HG03520 (cell line): ENCODE data around the gene CD79A.
"Not testable (repeated sequence)": the region's sequence is repeated elsewhere in the genome, so short reads cannot be mapped to it uniquely, and the experiment has no call there.

ENCODE experiments used
- ATAC-seq: cut with Tn5 transposase; IDR thresholded peaks from one replicate; pipeline ENCODE4 v1.9.1; 2021; ENCODE audit warnings: mild to moderate bottlenecking, moderate library complexity; ENCODE audit not compliant: unreplicated experiment

The CD79A gene

GRCh38 chr19:41862445-41862986 lies 14.6 kb upstream of the CD79A start:
- ATAC-seq: no peak

DNA sequence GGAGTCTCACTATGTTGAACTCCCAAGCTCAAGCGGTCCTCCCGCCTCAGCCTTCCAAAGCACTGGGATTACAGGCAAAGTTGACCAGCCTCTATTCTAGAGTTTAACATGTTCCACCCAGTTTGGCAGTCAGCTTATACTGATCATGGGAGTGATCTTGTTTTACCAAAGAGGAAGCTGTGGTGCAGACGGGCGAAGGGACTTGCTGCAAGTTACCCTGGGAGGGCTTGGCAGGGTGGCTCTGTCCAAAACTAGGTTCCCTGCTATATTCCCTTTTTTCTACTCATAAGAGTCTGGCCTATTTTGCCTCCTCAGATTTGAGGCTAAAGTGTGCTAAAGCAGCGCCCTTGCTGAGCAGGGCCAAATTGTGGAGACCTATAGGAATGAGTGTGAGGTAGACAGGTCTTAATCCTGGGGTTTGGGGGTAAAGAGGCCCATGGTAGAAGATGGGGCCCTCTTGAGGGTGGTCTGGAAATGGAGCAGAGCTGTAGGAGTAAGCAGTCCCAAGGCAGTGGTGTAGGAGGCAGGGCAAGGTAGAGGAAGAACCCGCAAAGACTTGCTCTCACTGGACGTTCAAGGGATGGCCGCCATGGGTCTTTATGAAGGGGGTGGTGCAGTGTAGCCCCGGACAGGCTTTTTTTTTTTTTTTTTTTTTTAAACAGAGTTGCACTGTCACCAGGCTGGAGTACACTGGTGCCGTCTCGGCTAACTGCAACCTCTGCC lies 13.7 kb upstream of the CD79A start:
- ATAC-seq: no peak

DNA sequence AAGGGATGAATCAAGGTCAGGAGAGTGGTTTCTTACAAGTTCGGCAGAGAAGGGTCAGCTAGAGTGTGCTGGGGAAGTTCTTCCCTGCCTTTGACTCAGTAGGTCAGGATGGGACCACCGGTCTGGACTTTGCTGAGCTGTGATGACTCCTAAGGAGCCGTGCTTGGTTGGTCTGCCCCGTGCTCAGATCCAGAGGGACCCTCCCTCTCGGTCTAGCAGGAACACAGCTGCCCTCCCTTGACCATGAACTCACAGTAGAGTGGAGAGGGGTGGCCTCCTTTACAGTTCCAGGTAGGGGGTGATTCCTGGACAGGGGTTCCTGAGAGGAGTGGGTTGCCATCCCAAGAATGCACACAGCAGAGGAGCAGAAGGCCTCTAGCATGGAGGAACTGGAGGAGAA lies 12.7 kb upstream of the CD79A start:
- no peak for ATAC-seq

- no peak for ATAC-seq
Observed at GRCh38 chr19:41866284-41866683, 10.8 kb upstream of the CD79A start.

DNA sequence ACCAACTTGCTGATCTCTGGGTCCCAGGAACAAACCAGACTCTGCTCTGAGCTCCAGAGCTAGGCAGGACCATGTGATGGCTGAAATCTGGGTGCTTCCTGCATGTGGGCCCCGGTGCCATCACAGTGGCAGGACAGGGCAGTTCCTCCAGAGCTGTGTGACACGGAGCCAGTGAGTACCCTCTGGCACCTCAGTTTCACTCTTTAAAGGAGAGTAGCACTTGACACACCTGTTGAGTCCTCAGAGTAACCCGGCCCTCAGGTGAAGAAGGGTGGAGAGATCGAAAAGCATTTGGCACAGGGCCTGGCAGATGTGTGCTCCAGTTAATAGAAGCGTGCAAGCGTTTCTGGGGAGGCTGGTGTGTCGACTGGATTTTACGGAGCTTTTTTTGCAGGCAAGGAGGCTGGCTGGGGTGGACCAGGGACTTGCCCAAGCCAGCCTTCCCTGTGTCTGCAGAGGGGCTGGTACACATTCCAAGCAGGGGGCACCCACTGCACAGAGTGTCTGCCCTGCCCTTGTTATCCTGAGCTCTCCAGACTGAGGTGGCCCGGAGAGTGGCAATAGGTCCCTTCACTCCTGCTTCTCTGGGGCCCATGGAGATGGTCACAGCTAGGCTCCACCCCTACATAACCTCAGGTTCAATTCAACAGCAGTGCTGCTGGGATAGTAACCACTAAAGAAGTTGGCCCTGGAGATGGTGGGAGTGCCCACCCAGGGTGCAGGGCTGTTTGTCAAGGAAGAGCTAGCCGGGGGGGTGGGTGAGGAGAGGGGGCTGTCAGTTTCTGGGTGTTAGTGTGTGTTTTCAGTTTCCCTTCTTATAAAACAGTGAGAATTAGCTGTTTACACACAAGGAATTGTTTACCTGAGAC lies 8.7 kb upstream of the CD79A start:
- no peak for ATAC-seq

DNA sequence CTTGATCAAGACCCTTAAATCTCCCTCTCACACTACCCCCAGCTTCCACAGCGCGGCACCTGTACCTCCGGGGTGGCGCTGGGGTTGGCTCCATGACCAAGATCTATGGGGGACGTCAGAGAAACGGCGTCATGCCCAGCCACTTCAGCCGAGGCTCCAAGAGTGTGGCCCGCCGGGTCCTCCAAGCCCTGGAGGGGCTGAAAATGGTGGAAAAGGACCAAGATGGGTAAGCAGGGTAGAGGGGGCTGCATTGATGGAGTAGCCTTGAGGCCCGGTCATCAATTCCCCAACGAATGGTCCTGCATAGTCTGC lies 8.1 kb upstream of the CD79A start:
- ATAC-seq: no peak

DNA sequence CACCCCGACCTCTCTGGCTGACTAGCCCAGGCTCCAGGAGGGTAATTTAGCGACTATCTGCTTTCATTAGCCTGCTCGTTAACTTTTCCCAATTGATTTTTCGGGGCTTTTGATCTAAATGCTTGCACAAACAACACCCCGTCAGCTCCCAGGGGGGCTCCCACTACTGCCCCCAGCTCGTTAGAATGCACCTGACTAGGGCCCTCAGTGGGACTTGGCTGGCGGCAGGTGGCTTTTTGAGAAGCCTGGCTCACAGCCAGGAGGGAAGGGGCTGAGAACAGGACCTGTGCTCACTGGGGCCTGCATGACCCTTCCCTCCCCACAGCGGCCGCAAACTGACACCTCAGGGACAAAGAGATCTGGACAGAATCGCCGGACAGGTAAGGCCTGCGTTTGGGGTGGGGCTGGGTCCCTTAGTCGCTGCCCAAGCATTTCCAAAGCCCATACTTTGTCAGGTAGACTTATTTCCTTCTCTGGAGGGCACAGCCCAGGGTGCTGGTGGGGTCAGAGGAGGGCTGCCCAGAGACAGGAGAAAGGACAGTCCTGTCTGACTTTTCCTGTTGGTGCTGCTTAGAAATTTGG lies 7.6 kb upstream of the CD79A start:
- no peak for ATAC-seq

DNA sequence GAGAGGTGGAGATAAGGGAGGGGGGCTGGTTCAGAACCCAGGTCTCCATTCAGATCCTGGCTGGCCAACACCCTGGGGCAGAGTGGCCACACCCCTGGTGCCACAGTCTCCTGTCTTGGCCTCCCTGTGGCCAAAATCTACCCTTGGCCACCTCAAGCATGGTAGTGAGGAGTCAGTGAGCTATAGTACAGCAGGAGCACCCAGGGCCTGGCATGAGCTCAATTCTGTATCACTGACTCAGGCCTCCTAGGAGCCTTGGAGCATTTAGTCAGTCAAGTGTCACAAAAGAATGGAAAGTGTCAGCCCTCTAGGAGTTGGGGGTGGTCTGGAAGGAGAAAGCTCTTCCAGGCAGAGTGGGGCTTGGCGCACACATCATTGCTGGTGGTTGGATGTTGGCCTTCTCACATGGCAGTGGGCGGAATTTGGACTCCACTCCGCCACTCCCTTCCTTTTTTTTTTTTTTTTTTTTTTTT lies 6.6 kb upstream of the CD79A start:
- ATAC-seq: no peak

- ATAC-seq: peak; percentile 42
Observed at GRCh38 chr19:41871573-41872383, 5.3 kb upstream of the CD79A start.

DNA sequence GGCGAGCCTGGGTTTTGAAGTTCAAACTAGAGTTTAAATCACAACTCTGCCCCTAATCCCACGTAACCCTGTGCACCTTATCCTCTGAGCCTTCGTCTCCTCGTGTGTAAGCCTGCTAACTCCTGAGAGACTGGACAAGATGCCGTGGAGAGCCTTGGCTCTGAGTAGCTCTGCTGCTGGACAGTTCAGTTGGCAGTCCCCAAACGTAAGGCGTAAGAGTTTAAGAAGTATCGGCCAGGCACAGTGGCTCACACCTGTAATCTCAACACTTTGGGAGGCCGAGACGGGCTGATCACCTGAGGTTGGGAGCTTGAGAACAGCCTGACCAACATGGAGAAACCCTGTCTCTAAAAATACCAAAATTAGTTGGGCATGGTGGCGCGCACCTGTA lies 4.7 kb upstream of the CD79A start:
- no peak for ATAC-seq

DNA sequence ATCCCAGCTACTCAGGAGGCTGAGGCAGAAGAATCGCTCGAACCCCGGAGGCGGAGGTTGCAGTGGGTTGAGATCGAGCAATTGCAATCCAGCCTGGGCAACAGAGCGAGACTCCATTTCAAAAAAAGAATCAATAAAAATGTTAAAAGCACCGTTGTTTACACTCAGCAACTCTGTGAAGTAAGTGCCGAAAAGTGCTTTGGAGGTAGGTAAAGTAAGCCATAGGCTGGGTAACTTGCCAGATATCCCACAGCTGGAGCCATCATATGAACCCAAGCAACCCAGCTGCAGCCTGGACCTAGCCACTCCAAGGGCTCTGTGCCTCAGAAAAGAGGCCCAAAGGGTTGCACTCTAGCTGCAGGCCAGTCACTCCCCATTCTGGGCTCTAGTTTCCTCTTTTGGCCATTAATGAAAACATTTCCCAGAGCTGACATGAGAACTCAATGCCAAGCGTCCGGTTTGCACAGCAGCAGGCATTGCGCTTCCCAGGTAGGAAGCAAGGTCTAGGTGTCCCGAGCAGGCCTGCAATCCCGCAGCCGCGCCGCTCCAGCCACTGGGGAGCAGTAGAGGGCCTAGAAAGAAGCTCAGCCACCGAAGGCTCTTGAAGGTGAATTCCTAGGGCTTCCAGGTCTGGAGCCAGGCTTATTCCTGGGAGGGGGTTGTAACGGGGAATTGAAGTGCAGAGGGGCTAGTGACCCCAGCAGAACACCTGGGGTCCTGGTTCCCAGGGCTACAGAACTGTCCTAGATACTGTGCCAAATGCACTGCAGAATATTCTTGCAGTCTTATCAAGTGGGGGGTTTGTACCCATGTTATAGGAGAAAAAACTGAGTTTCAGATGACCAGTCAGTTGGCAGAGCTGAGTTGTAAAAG lies 4.1 kb upstream of the CD79A start:
- ATAC-seq: no peak

DNA sequence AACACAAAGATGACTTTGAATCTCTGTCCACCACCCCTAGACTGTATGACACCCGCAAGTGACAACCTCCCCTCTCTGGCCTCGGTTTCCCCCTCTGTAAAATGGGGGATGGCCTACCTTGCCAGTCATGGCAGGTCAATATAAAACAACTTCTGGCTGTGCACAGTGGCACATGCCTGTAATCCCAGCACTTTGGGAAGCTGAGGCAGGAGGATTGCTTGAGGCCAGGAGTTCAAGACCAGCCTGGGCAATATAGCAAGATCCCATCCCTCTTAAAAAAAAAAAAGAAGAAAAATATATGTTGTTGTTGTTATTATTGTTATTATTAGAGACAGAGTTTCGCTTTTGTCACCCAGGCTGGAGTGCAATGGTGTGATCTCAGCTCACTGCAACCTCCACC lies 1.1 kb upstream of the CD79A start:
- ATAC-seq: not testable (repeated sequence)

GRCh38 chr19:41877916-41878905 lies 1.1 kb downstream of the CD79A start:
- no peak for ATAC-seq

- ATAC-seq: no peak
Observed at GRCh38 chr19:41879080-41879479, 2.0 kb downstream of the CD79A start.

DNA sequence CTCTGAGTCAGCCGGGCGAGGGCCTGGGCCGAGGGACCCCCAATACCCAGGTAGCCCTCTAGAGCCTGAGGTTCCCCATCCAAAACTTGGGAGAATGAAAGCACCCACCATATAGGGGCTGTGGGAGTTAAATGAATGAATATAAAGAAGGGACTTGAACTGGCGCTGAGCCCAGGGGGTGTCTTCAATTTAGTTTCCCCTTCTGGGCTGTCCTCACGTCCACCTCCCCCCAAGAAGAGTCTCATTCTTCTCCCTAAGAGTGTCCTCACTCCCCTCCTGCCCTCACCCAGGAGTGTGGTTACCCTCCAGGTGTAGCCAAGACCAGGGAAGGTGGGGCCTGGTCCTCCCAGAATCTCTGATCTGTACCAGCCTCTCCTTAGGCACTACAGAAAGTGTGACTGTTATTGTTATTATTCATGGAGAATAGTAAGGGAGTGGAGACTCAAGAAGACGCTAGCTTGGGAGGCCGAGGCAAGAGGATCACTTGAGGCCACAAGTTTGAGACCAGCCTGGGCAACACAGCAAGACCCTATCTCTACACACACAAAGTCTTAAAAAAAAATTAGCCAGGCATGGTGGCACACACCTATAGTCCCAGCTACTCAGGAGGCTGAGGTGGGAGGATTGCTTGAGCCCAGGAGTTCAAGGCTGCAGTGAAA lies 2.7 kb downstream of the CD79A start:
- no peak for ATAC-seq

DNA sequence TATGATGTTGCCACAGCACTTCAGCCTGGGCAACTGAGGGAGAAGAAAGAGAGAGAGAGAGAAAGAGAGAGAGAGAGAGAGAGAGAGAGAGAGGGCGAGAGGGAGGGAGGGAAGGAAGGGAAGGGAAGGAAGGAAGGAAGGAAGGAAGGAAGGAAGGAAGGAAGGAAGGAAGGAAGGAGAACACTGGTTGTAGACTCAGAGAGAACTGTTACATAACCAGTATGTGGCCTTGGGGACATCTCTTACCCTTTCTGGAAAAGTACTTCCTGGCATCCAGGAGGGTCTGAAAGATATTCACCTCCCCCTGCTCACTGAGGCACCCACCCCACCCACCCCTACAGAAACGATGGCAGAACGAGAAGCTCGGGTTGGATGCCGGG lies 3.2 kb downstream of the CD79A start:
- no peak for ATAC-seq

- no peak for ATAC-seq
Observed at GRCh38 chr19:41882568-41883462, 5.7 kb downstream of the CD79A start, which contains the start of gene ARHGEF1. Gene ARHGEF1, plus strand, starts transcription at chr19:41883184. Its CDS starts 4,899 bp downstream, at chr19:41888083.
